ENCODE results near the gene HPSE2.

HPSE2 gene

DNA sequence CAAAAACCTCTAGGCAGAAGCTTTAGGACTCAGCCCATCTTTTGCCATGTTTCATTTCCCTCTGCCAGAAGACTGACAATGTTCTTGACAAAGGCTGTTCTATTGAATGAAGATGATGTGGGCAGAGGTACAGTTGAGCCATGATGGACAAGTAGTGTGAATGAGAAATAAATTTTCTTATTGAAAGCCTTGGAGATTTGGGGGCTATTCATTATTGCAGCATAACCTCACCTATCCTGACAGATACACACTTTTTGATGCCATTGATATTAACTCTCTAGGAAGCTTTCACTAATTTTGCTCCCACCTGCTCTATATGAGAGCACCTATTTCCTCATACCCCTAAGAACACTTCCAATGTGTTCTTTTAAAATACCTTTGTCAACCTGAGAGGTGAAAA lies 752.0 kb downstream of the HPSE2 start:
- no peaks in the 10 kb centered on the region for H3K36me3 Mint-ChIP-seq
- H3K4me1 Mint-ChIP-seq: no peaks in the 10 kb centered on the region
- H3K9me3 Mint-ChIP-seq: peaks cover 3% of the 10 kb centered on the region
- no peak overlapping the region for H3K4me3 Mint-ChIP-seq
- peaks cover 10% of the 10 kb centered on the region for H3K27me3 Mint-ChIP-seq
- no peak overlapping the region for H3K27ac Mint-ChIP-seq
- ATAC-seq: no peak

DNA sequence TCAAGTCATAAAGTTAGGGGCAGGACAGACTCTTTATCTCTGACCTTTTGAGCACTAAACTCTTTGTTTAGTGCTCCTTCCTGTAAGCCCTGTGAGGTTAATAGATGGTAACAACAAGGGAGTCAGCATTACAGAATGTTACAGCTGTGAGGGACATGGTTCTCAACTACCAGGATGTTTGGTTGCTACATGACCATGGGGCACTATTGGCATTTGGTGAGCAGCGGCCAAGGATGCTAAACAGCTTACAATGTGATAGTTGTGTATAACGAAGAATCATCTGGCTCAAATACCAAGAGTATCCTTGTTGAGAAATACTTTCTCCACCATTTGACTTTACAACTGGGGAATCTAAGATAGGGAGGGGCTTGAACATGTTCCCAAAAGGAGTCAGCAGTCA lies 753.6 kb downstream of the HPSE2 start:
- Mint-ChIP-seq H3K36me3 (no peaks in the 10 kb centered on the region), H3K4me3 (no peak overlapping the region), H3K9me3 (peaks cover 3% of the 10 kb centered on the region)

DNA sequence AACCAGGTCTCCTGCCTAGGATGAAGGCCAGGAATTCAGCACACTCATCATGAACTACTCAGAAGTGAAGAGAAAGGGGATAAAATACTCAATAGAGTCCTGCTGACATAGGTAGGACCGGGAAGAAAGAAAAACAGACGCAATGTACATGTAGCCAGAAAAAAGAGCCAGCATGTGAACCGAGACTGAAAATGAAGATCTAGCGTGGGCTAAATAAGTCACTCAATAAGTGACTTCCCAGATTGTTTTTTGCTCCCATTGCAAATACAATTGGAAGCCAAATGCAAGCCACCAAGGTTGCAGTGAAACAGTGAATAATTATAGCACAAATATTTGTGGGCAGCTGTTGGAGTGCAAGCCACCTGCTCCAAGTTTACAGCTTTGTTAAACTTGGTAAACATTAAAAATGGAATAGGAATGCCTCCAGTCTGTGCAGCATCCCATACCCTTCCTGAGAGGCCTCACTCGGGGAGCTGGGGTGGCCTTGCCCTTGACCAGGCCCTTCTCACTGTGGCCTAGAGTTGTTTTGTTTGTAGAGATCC lies 754.2 kb downstream of the HPSE2 start:
- Mint-ChIP-seq H3K4me1 (no peaks in the 10 kb centered on the region), H3K27me3 (peaks cover 6% of the 10 kb centered on the region), H3K4me3 (no peak overlapping the region), H3K27ac (no peak overlapping the region), H3K9me3 (peaks cover 3% of the 10 kb centered on the region), H3K36me3 (no peaks in the 10 kb centered on the region)
- no peak for ATAC-seq

More for the DNA sequence above, 753.6 kb downstream of the HPSE2 start:
- peaks cover 10% of the 10 kb centered on the region for H3K27me3 Mint-ChIP-seq
- H3K27ac Mint-ChIP-seq: no peak overlapping the region
- no peaks in the 10 kb centered on the region for H3K4me1 Mint-ChIP-seq
- no peak for ATAC-seq

DNA sequence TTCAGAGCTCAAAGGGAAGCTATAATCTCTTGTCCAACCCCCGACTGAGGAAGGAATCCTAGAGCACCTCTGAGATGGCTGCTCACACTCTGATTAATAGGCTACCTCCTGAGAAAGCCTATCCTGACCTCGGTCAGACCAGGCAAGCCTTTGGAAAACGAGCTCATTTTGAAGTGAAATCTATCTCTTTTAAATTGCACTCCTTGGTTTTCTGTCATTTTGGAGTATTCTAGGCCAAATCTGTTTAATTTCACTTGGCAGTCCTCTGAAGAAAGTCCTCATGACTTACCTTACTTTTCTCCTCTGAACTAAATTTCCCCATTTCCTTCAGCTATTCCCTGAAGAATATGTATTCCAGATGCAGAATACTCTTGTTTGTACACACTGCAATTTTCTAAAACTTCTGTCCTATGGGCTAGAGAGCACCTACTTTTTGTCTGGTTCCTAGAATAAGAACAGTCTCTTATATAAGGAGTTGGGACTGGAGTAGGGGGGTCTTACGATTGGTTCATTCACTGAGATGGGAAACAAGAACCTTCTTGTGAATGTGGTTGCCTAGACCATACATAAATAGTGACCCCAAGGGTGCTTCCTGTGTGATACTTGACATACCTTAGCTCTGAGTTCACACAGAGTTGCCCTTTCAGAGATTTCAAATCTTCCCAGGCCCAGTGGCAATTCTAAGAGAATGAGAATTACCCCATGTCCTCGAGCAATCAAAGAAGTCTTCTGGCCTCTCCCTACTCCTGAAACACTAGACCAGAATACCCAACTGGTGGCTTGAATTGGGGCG lies 757.0 kb downstream of the HPSE2 start:
- Mint-ChIP-seq H3K4me1 (peaks cover 14% of the 10 kb centered on the region), H3K4me3 (no peak overlapping the region), H3K27me3 (no peaks in the 10 kb centered on the region), H3K36me3 (no peaks in the 10 kb centered on the region), H3K9me3 (no peaks in the 10 kb centered on the region), H3K27ac (no peak overlapping the region)
- ATAC-seq: no peak

DNA sequence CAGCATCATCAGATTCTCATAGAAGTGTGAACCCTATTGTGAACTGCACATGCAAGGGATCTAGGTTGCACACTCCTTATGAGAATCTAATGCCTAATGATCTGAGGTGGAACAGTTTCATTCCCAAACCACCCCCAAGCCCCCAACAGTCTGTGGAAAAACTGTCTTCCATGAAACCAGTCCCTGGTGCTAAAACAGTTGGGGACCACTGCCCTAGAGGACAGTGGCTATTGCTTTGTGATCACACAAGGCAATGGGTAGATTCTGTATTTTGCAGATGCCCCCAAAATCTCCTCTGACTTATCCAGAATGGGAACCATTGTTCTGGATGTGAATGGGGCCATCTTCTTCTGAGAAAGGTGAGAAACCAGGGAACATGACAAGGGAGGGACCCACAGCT lies 757.8 kb downstream of the HPSE2 start:
- Mint-ChIP-seq H3K9me3 (no peaks in the 10 kb centered on the region), H3K27ac (no peak overlapping the region), H3K4me1 (peaks cover 21% of the 10 kb centered on the region), H3K27me3 (no peaks in the 10 kb centered on the region), H3K36me3 (no peaks in the 10 kb centered on the region), H3K4me3 (no peak overlapping the region)
- ATAC-seq: no peak

DNA sequence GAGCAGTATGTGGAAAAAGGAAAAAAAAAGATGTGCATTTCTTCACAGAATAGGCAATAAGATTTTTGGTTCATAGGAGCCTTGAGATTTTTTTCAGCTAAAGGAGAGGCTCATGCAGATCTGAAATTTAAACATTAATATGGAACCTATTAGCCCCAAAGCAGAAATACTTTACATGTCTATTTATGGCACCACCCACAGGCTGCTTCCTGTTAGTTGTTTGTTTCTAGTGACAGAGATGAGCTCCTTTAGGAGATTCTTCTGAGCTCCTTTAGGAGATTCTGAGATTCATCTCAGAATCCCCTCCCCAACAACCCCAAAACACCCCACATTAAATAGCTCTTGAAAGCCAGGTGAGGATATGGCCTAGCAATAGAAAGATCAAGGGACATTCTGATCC lies 761.0 kb downstream of the HPSE2 start:
- ATAC-seq: peak; percentile 58
- Mint-ChIP-seq H3K9me3 (no peaks in the 10 kb centered on the region), H3K4me3 (no peak overlapping the region), H3K27me3 (no peaks in the 10 kb centered on the region), H3K36me3 (no peaks in the 10 kb centered on the region), H3K27ac (peak overlapping the region; percentile 70), H3K4me1 (peaks cover 21% of the 10 kb centered on the region)

DNA sequence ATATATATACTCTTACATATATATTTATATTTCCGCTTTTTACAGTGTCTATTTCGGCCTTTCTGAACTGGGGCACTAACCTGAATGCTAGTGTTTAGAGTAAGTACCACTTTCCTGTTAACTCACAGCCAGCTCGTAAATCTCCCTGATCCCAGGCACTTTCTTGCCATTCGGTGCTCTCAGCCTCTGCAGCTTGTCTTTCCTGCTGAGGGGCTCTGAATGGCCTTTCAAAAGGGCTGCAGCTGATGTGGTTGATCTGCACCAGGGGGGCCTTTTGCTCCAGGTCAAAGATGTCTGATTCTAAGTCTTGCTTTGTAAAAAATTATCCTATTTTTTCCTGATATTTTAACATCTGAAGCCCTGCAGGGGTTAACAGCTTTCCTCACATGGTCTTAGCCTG lies 763.5 kb downstream of the HPSE2 start:
- H3K27me3 Mint-ChIP-seq: no peaks in the 10 kb centered on the region
- H3K4me3 Mint-ChIP-seq: no peak overlapping the region
- peaks cover 27% of the 10 kb centered on the region for H3K4me1 Mint-ChIP-seq
- no peaks in the 10 kb centered on the region for H3K9me3 Mint-ChIP-seq
- no peak for ATAC-seq
- no peaks in the 10 kb centered on the region for H3K36me3 Mint-ChIP-seq
- H3K27ac Mint-ChIP-seq: no peak overlapping the region

DNA sequence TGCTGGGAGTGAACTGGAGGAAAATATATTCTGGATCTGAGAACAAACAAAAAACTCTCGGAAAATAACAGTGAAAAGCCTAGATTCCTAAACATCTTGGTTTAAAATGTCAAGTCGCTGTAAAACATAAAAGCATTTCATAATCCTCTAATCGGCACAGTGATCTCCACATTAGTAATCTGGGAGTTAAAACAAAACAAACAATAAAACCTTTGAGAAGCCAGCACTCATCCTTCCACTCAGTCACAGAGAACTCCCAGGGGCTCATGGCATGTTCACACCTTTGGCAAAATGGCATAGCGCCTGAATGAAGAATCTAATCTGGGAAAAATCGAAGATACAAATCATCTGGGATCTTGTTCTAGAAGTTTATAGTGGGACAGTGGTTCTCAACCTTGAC lies 764.8 kb downstream of the HPSE2 start:
- no peaks in the 10 kb centered on the region for H3K36me3 Mint-ChIP-seq
- peaks cover 27% of the 10 kb centered on the region for H3K4me1 Mint-ChIP-seq
- no peaks in the 10 kb centered on the region for H3K9me3 Mint-ChIP-seq
- H3K27me3 Mint-ChIP-seq: no peaks in the 10 kb centered on the region
- H3K4me3 Mint-ChIP-seq: no peak overlapping the region
- peak overlapping the region; percentile 38 for H3K27ac Mint-ChIP-seq
- ATAC-seq: no peak

DNA sequence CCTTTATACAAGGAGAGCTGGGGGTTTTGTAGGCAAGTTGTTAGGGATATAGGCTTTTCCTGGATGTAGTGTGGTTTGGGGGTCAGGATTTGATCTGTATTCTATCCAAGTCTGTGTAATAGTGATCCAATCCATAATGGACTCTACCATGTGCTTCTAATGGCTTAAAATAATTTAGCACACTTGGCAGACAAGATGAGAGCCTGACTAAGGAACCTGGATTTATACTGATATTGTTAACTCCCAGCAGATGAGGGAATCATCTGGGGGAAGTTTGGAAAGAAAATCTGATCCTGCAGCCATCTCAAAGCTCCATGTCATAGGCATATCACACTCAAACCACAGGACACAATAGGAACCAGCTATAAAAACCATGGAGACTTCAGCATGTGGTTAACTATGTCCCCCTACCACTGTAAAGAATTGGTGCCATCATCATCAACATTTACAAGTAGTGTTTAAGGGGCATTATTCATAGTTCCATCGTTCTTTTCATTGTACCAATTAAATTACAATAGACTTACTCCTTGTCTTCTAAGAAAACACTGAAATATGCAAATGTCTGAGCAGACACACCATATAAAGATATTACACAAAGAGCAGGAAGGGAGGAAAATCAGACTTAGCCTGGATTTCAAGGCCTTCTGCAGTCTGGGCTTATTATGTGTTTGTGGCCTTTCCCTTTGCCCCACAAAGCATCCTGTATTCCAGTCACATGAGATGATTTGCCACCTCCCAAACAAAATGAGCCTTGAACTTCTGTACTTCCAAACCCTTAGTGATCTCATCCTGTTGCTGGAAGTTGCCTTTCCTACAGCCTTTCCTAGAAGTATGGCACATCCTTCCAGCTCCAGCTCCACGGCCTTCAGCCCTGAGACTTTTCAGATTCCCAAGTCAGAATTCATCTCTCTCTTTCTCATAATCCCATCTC lies 766.4 kb downstream of the HPSE2 start:
- no peaks in the 10 kb centered on the region for H3K36me3 Mint-ChIP-seq
- H3K4me1 Mint-ChIP-seq: peaks cover 21% of the 10 kb centered on the region
- no peak for ATAC-seq
- no peaks in the 10 kb centered on the region for H3K27me3 Mint-ChIP-seq
- H3K27ac Mint-ChIP-seq: peak overlapping the region; percentile 91
- H3K9me3 Mint-ChIP-seq: no peaks in the 10 kb centered on the region
- no peak overlapping the region for H3K4me3 Mint-ChIP-seq

DNA sequence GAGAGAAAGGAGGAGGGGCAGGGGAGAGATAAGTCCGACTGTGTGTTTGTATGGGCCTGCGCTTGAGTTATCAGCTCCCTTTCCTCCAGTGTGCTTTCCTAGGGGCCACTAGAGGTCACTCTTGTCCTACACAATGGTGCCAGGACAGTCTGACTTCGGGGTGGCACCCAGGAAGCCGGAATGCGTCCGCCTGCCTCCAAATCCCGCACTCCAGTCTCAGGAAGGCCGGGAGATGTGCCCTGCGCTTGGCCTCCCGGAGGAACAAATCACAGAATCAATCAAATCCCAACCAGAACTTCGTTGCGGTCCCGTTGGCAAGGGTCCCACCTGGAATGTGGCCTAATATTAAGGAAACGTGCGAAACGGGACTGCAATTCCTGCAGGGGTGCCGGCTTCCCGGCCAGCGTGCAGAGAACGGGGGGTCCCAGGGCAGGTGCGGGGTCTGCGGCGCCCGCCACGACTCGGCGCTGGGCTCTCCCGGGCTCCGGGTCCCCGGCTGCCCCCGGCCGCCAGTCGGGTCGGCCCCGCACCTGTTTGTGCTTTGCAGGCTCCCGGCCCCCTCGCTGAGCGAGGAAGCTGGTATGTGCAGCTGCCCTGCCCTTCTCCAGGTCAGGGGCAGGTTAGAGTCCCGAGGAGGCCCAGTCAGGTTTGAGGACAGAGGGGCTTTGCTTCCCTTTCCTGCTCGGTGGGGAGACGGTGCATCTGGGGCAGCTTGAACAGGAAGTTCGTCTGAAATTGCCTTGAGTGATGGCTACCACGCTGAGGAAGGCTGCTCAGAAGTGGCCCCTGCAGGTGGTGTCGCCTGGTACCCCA lies 767.9 kb downstream of the HPSE2 start:
- ATAC-seq: peak; percentile 97
- H3K4me1 Mint-ChIP-seq: peaks cover 11% of the 10 kb centered on the region
- no peaks in the 10 kb centered on the region for H3K9me3 Mint-ChIP-seq
- H3K36me3 Mint-ChIP-seq: no peaks in the 10 kb centered on the region
- peaks cover 10% of the 10 kb centered on the region for H3K27me3 Mint-ChIP-seq
- peak overlapping the region; percentile 91 for H3K27ac Mint-ChIP-seq
- H3K4me3 Mint-ChIP-seq: peak overlapping the region; percentile 97

DNA sequence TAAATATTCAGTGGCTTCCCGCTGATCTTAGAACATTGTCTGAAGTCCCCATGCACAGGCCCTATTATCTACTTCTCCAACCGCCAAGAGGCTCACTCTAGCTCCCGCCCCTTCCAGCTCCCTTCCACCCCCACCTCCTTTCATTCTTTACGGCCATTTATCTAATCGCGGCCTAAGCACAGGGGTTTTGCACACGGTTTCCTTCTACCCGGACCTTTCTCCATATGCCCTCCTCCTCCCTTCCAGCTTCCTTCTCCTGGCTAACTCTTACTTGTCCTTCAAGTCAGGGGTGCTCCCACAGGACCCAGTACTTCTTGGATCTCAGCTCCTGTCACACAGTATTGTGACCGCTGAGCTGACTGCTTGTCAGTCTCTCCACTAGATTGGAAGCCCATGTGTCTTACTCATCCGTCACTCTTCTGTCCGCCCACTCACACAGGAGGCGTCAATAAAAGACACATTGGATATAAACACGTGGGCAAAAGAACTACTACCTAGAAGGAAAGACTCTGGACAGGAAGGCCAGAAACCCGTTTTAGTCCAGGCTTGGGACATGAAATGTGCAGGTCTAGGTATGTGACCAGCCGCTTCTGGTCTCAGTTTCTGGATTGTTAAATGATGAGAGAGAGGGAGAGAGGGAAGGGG lies 768.7 kb downstream of the HPSE2 start:
- no peaks in the 10 kb centered on the region for H3K36me3 Mint-ChIP-seq
- peaks cover 11% of the 10 kb centered on the region for H3K4me1 Mint-ChIP-seq
- peaks cover 16% of the 10 kb centered on the region for H3K27me3 Mint-ChIP-seq
- H3K9me3 Mint-ChIP-seq: no peaks in the 10 kb centered on the region
- ATAC-seq: no peak
- H3K4me3 Mint-ChIP-seq: peak overlapping the region; percentile 97
- H3K27ac Mint-ChIP-seq: peak overlapping the region; percentile 91

DNA sequence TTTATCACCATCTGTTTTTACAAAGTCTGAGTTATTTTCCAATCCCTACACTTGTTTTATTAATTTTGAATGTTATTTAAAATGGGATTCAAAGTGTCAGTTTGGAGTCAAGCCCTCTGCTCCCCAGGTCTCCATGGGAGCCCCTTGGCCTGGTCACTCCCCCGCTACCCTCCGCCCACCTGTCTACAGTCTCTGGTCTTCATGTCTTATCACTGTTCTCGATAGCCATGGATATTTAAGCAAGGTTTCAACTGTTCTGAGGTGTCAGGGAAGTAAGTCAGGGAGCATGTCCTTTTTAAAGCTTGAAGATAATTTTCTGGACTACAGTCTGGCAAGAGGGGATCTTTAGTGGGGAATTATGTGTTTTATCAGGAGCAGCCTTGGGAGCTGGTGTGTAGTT lies 769.8 kb downstream of the HPSE2 start:
- H3K27me3 Mint-ChIP-seq: peaks cover 16% of the 10 kb centered on the region
- peak overlapping the region; percentile 30 for H3K27ac Mint-ChIP-seq
- H3K36me3 Mint-ChIP-seq: no peaks in the 10 kb centered on the region
- no peaks in the 10 kb centered on the region for H3K9me3 Mint-ChIP-seq
- no peak for ATAC-seq
- H3K4me1 Mint-ChIP-seq: peaks cover 11% of the 10 kb centered on the region
- H3K4me3 Mint-ChIP-seq: no peak overlapping the region

DNA sequence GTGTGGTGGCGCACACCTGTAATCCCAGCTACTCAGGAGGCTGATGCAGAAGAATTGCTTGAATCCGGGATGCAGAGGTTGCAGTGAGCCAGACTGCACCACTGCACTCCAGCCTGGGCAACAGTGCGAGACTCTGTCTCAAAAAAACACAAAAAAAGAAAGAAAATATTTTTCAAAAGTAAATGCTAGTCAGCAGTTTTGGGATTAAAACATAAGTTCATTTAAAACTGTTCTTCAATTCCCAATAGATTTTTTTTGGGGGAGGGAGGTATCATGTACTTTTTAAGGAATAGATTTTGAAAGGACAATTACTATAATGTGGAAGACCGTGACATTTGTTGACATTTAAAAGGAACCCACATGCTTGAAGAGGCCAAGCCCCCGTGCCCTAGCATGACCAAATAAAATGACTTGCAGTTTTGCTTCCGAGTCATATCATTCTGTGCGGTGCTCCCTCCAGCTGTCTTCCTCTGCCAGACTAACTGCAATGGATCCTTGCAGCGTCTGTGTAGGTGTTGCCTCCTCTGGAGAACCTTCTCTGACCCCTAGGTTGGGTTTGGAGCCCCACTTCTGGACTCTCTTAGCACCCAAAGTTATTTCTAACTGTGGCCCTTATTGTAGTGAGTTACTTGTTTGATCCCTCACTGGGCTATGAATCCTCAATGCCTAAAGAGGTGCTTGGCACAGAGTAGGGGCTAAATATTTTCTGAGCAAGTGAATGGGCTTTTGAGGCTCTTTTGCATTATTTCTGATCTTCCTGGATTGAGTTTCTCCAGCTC lies 771.5 kb downstream of the HPSE2 start:
- H3K27ac Mint-ChIP-seq: peak overlapping the region; percentile 46
- H3K9me3 Mint-ChIP-seq: no peaks in the 10 kb centered on the region
- no peak overlapping the region for H3K4me3 Mint-ChIP-seq
- H3K4me1 Mint-ChIP-seq: peaks cover 11% of the 10 kb centered on the region
- peaks cover 21% of the 10 kb centered on the region for H3K27me3 Mint-ChIP-seq
- H3K36me3 Mint-ChIP-seq: no peaks in the 10 kb centered on the region
- peak; percentile 48 for ATAC-seq

DNA sequence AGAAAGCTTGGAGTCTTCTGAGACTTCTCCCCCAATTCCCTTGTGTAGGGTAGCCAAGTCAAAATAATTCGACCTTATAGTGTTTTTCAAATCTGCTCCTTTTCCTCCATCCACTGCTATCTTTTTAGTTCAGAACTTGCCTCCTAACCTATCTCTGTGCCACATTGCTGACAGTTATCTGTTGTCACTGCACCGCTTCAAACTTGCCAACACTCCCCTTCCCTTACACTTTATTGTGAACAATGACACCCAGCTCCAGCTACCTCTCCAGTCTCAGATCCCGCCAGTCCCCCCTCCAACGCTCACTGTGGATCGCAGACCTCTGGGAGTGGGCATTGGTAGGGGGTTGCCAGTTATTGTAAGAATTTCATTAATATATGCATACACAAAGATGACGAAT lies 772.6 kb downstream of the HPSE2 start:
- Mint-ChIP-seq H3K4me1 (peaks cover 6% of the 10 kb centered on the region), H3K36me3 (no peaks in the 10 kb centered on the region), H3K27ac (no peak overlapping the region), H3K4me3 (no peak overlapping the region), H3K9me3 (no peaks in the 10 kb centered on the region), H3K27me3 (peaks cover 32% of the 10 kb centered on the region)
- no peak for ATAC-seq
